Hippocampal formation (tissue), 2 donors: ENCODE measurements around the gene ABCC11.

Experiments
- DNase-seq, 2 donors: peaks; one replicate each; lab custom pipeline; 2025; lab: John Stamatoyannopoulos, UW

ABCC11 gene

GRCh38 chr16:48247311-48247710 is at the start of gene ABCC11:
Gene ABCC11 (minus strand): TSS chr16:48247539. CDS start chr16:48231921, 15,618 bp downstream.
- DNase-seq = no peak

- DNase-seq = no peak
Observed at GRCh38 chr16:48295488-48296281, 48.3 kb upstream of the ABCC11 start.

- DNase-seq = no peak
Observed at GRCh38 chr16:48294724-48295123, 47.4 kb upstream of the ABCC11 start.

- no peak for DNase-seq
Observed at GRCh38 chr16:48292452-48292851, 45.1 kb upstream of the ABCC11 start.

GRCh38 chr16:48291754-48292153 is 44.4 kb upstream of the ABCC11 start:
- no peak for DNase-seq

- no peak for DNase-seq
Observed at GRCh38 chr16:48291303-48291702, 44.0 kb upstream of the ABCC11 start.

GRCh38 chr16:48287239-48287638 is 39.9 kb upstream of the ABCC11 start:
- no peak for DNase-seq

GRCh38 chr16:48284772-48285409 is 37.6 kb upstream of the ABCC11 start:
- no peak for DNase-seq

- no peak for DNase-seq
Observed at GRCh38 chr16:48282636-48283263, 35.4 kb upstream of the ABCC11 start.

- no peak for DNase-seq
Observed at GRCh38 chr16:48280546-48280945, 33.2 kb upstream of the ABCC11 start.

GRCh38 chr16:48279199-48279598 is 31.9 kb upstream of the ABCC11 start:
- peak in 1 of 2 donors; percentile 4 for DNase-seq

GRCh38 chr16:48277158-48277557 is 29.8 kb upstream of the ABCC11 start:
- no peak for DNase-seq

GRCh38 chr16:48276102-48276501 is 28.8 kb upstream of the ABCC11 start:
- DNase-seq = peak; percentile 4 to 81

- DNase-seq = no peak
Observed at GRCh38 chr16:48274476-48274875, 27.1 kb upstream of the ABCC11 start.

- peak; percentile 13 to 74 for DNase-seq
Observed at GRCh38 chr16:48272837-48273421, 25.6 kb upstream of the ABCC11 start.

GRCh38 chr16:48271728-48272127 is 24.4 kb upstream of the ABCC11 start:
- DNase-seq = no peak

- no peak for DNase-seq
Observed at GRCh38 chr16:48269011-48269410, 21.7 kb upstream of the ABCC11 start.

- no peak for DNase-seq
Observed at GRCh38 chr16:48262631-48263030, 15.3 kb upstream of the ABCC11 start.

- DNase-seq = no peak
Observed at GRCh38 chr16:48261569-48261968, 14.2 kb upstream of the ABCC11 start.

GRCh38 chr16:48256579-48257177 is 9.3 kb upstream of the ABCC11 start:
- DNase-seq = no peak

- DNase-seq = no peak
Observed at GRCh38 chr16:48252013-48252412, 4.7 kb upstream of the ABCC11 start.
